CD14-positive monocyte (primary cell): Measurements from ENCODE around the gene REXO2. TPM values are rescaled to one million over a fixed set of nuclear protein-coding genes. Genes with fewer than 3 reads are reported as not detected.

ENCODE experiments used
- DNase-seq, 3 donors: peaks; one replicate each; pipeline ENCODE4 v3.0.0-alpha.2; 2011 to 2022
- H2AFZ ChIP-seq: 2 replicates; pipeline ENCODE4 v1.6.0; 2012; ENCODE audit warnings: mild to moderate bottlenecking, low read depth, low read length, inconsistent platforms; ENCODE audit not compliant: insufficient read depth, poor library complexity, severe bottlenecking
- H3K27ac ChIP-seq, 2 donors: 1 replicate in 1 of 2; 2 replicates in 1 of 2; pipeline ENCODE4 v1.5.1; 2012 to 2013; ENCODE audit warnings: low read length in 2 of 2, control low read depth in 1 of 2, inconsistent platforms in 1 of 2, low read depth in 1 of 2, mild to moderate bottlenecking in 1 of 2
- H3K27me3 ChIP-seq, 2 donors: one replicate each; pipeline versions ENCODE4 v1.6.0 to v1.6.1; 2011 to 2013; ENCODE audit warnings: low read length in 2 of 2; ENCODE audit not compliant: control insufficient read depth in 2 of 2, insufficient read depth in 2 of 2
- H3K36me3 ChIP-seq, 2 donors: replicated peaks in 1 of 2; 1 replicate in 1 of 2; 2 replicates in 1 of 2; pipeline versions ENCODE4 v1.5.1 to v1.6.1; 2012 to 2013; ENCODE audit warnings: low read length in 2 of 2, control low read depth in 1 of 2, inconsistent platforms in 1 of 2, mild to moderate bottlenecking in 1 of 2; ENCODE audit not compliant: insufficient read depth in 2 of 2, control insufficient read depth in 1 of 2
- H3K4me1 ChIP-seq, 2 donors: 1 replicate in 1 of 2; 2 replicates in 1 of 2; pipeline versions ENCODE4 v1.5.1 to v1.6.1; 2012 to 2013; ENCODE audit warnings: low read length in 2 of 2, control low read depth in 1 of 2, inconsistent platforms in 1 of 2, mild to moderate bottlenecking in 1 of 2, moderate library complexity in 1 of 2; ENCODE audit not compliant: insufficient read depth in 2 of 2, control insufficient read depth in 1 of 2
- H3K4me2 ChIP-seq: replicated peaks from 2 replicates; pipeline ENCODE3; 2012; ENCODE audit warnings: low read length, moderate library complexity, mild to moderate bottlenecking; ENCODE audit not compliant: poor library complexity, severe bottlenecking; ENCODE audit errors: extremely low read depth
- H3K4me3 ChIP-seq, 3 experiments: fragments of 200-600 bp in 1 of 3; sonication (generic) in 1 of 3; replicated peaks in 1 of 3; 1 replicate in 2 of 3; 2 replicates in 1 of 3; pipeline ENCODE4 v1.5.1; 2011 to 2013; ENCODE audit warnings: low read length in 3 of 3, mild to moderate bottlenecking in 3 of 3, control low read depth in 2 of 3, low read depth in 2 of 3, inconsistent platforms in 1 of 3, moderate library complexity in 1 of 3
- H3K79me2 ChIP-seq: 2 replicates; pipeline ENCODE4 v1.6.0; 2012; ENCODE audit warnings: mild to moderate bottlenecking, control low read depth, inconsistent platforms, low read length, moderate library complexity; ENCODE audit not compliant: insufficient read depth
- H3K9ac ChIP-seq: 2 replicates; pipeline ENCODE4 v1.6.0; 2017; ENCODE audit warnings: low read length, mild to moderate bottlenecking; ENCODE audit not compliant: insufficient read depth, poor library complexity, severe bottlenecking
- H3K9me3 ChIP-seq, 2 donors: replicated peaks in 1 of 2; 1 replicate in 1 of 2; 2 replicates in 1 of 2; pipeline versions ENCODE4 v1.5.1 to v1.6.1; 2012 to 2013; ENCODE audit warnings: low read length in 2 of 2, control low read depth in 1 of 2; ENCODE audit not compliant: control insufficient read depth in 1 of 2, insufficient read depth in 1 of 2
- H4K20me1 ChIP-seq: 2 replicates; pipeline ENCODE4 v1.6.0; 2012; ENCODE audit warnings: mild to moderate bottlenecking, low read length, control low read depth, moderate library complexity; ENCODE audit not compliant: insufficient read depth
- H3K27ac Mint-ChIP-seq, 7 donors: one replicate each; pipeline ENCODE4 v1.8.0; 2020; ENCODE audit warnings: mild to moderate bottlenecking in 7 of 7, mixed read lengths in 7 of 7, moderate library complexity in 6 of 7, inconsistent platforms in 2 of 7
- H3K27me3 Mint-ChIP-seq, 3 donors: one replicate each; pipeline ENCODE4 v1.8.0; 2021 to 2022; ENCODE audit warnings: low read depth in 3 of 3, mild to moderate bottlenecking in 3 of 3, mixed read lengths in 3 of 3, moderate library complexity in 3 of 3, inconsistent platforms in 1 of 3
- H3K36me3 Mint-ChIP-seq, 2 donors: one replicate each; pipeline ENCODE4 v1.8.0; 2020; ENCODE audit warnings: mixed read lengths in 2 of 2, inconsistent platforms in 1 of 2, mild to moderate bottlenecking in 1 of 2
- H3K4me1 Mint-ChIP-seq: one replicate; pipeline ENCODE4 v1.8.0; 2020; ENCODE audit warnings: mild to moderate bottlenecking, mixed read lengths
- H3K4me3 Mint-ChIP-seq, 2 donors: one replicate each; pipeline ENCODE4 v1.8.0; 2020; ENCODE audit warnings: mild to moderate bottlenecking in 2 of 2, mixed read lengths in 2 of 2, moderate library complexity in 1 of 2
- H3K9me3 Mint-ChIP-seq, 7 donors: one replicate each; pipeline ENCODE4 v1.8.0; 2020 to 2022; ENCODE audit warnings: mixed read lengths in 7 of 7, mild to moderate bottlenecking in 6 of 7, moderate library complexity in 6 of 7, inconsistent platforms in 2 of 7
- CTCF ChIP-seq: fragments of 200-600 bp; IDR thresholded peaks from one replicate; pipeline ENCODE4 v1.8.0; 2022; ENCODE audit warnings: antibody characterized with exemption, mild to moderate bottlenecking
- WGBS: methylation state at CpG from one replicate; pipeline ENCODE4 v1.1.5; 2013; ENCODE audit warnings: missing lambda C conversion rate; ENCODE audit not compliant: insufficient coverage; 5-methylcytosine and 5-hydroxymethylcytosine counted together
- intact Hi-C, 2 donors: fragments of 100-400 bp; cut with micrococcal nuclease; formaldehyde crosslinking; loops; one replicate each; pipeline versions ENCODE4 v1.15.0 to v1.15.1; 2023
- polyA plus RNA-seq, 3 donors: library from polyadenylated mRNA; depleted of rRNA in 1 of 3; unstranded in 2 of 3; stranded (reverse) in 1 of 3; fragments of 300-500 nt in 2 of 3; fragments of >200 nt in 1 of 3; fragmentation: Illumina TruSeq in 2 of 3; gene quantifications; 1 replicate in 2 of 3; 2 replicates in 1 of 3; pipeline ENCODE4 v1.2.3, GENCODE V29; 2012 to 2021

The REXO2 gene
- polyA plus RNA-seq, 3 donors: 18.0 to 22.5 (median 22.2) TPM

DNA sequence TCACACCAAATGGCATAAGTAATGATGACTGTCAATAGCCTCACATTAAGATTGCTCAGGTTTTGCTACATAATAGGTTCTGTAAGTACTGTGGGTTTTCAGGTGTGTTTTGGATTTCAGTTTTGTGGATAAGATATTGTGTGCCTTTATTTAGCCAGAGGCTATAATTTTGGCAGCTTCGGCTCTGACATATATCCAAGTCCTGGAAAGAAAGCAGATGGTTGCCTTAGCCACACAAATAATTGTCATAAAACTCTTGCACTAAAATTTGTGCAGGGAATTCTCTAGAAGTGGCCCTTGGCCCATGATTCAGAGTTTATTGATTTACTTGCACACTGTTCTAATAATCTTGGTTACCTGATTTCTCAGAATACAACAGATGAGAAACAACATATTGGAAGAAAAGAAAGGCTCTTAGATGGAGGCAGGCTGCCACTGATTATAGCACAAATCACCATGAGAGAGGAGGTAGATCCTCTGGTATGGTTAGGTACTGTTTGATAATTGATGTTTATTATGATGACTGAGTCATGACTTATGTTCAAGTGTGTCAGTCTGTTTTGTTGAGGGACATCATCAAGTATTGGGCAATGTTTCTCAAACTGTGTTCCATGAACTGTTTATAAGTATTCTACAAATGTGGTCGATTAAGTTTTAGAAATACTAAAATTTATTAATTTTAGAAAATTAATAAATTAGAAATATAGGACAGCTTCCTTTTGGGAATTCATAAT, 9.6 kb downstream of the REXO2 start:
- Histone ChIP-seq H3K27me3 (no peaks in the 10 kb centered on the region), H3K4me1 (no peaks in the 10 kb centered on the region), H4K20me1 (no peaks in the 10 kb centered on the region), H3K9ac (no peak overlapping the region), H2AFZ (no peak overlapping the region), H3K9me3 (no peaks in the 10 kb centered on the region), H3K79me2 (no peaks in the 10 kb centered on the region), H3K36me3 (peaks cover 2 to 10% of the 10 kb centered on the region in 2 donors), H3K27ac (no peak overlapping the region), H3K4me3 (no peak overlapping the region), H3K4me2 (no peak overlapping the region)
- H3K9me3 Mint-ChIP-seq: peaks cover 0 to 3% (median 0%) of the 10 kb centered on the region in 7 donors
- no peaks in the 10 kb centered on the region for H3K4me1 Mint-ChIP-seq
- H3K4me3 Mint-ChIP-seq: no peak overlapping the region
- no CpG with 5 or more reads among the region's 2 CpGs for WGBS
- no peak for DNase-seq
- no peak for TF ChIP-seq CTCF
- intact Hi-C loops: no loop called here
- peaks cover 15 to 19% of the 10 kb centered on the region in 2 donors for H3K36me3 Mint-ChIP-seq
- H3K27me3 Mint-ChIP-seq: no peaks in the 10 kb centered on the region
- H3K27ac Mint-ChIP-seq: no peak overlapping the region

GRCh38 chr11:114449845-114450244, 10.6 kb downstream of the REXO2 start:
- no peaks in the 10 kb centered on the region for H3K4me1 Mint-ChIP-seq
- Histone ChIP-seq H3K4me2 (no peak overlapping the region), H3K36me3 (peaks cover 2 to 10% of the 10 kb centered on the region in 2 donors), H3K9me3 (no peaks in the 10 kb centered on the region), H3K27me3 (no peaks in the 10 kb centered on the region), H3K79me2 (no peaks in the 10 kb centered on the region), H2AFZ (no peak overlapping the region), H4K20me1 (no peaks in the 10 kb centered on the region), H3K4me1 (no peaks in the 10 kb centered on the region), H3K27ac (no peak overlapping the region), H3K4me3 (no peak overlapping the region), H3K9ac (no peak overlapping the region)
- 88% methylated on average over 4 of the region's 6 CpGs for WGBS
- H3K4me3 Mint-ChIP-seq: no peak overlapping the region
- intact Hi-C loops: no loop called here
- no peak for TF ChIP-seq CTCF
- H3K36me3 Mint-ChIP-seq: peaks cover 7 to 11% of the 10 kb centered on the region in 2 donors
- H3K27me3 Mint-ChIP-seq: no peaks in the 10 kb centered on the region
- no peak overlapping the region for H3K27ac Mint-ChIP-seq
- H3K9me3 Mint-ChIP-seq: peaks cover 0 to 3% (median 0%) of the 10 kb centered on the region in 7 donors
- no peak for DNase-seq
